ENCODE measurements around the gene DPEP2. TPM values are rescaled to one million over a fixed set of nuclear protein-coding genes. Genes with fewer than 3 reads are reported as not detected.
"Not testable (repeated sequence)": the region's sequence is repeated elsewhere in the genome, so short reads cannot be mapped to it uniquely, and the experiment has no call there.

The DPEP2 gene
- total RNA-seq, 2 donors from 2014 or later = 0.20 TPM; not detected in 1

GRCh38 chr16:67975321-67976105, 23.8 kb downstream of the DPEP2 start:
- Mint-ChIP-seq H3K36me3 (ENCODE audit: low read depth) (no peaks in the 10 kb centered on the region), H3K27ac (no peak overlapping the region), H3K27me3 (ENCODE audit: insufficient read depth) (peaks cover 18% of the 10 kb centered on the region), H3K9me3 (no peaks in the 10 kb centered on the region), H3K4me1 (no peaks in the 10 kb centered on the region), H3K4me3 (no peak overlapping the region)
- TF ChIP-seq CTCF (conservative IDR thresholded peaks at IDR 0.05) = no peak
- Histone ChIP-seq H3K4me1 (ENCODE audit: control insufficient read depth, insufficient read depth, low read length) (no peaks in the 10 kb centered on the region), H3K27ac (ENCODE audit: low read depth, low read length) (no peak overlapping the region), H3K9ac (ENCODE audit: extremely low read depth, low read length, poor library complexity, severe bottlenecking) (no peak overlapping the region), H3K36me3 (ENCODE audit: control insufficient read depth, insufficient read depth, low read length) (no peaks in the 10 kb centered on the region), H3K9me3 (ENCODE audit: control insufficient read depth, low read length) (no peaks in the 10 kb centered on the region), H3K27me3 (ENCODE audit: control insufficient read depth, insufficient read depth, low read length, poor library complexity, severe bottlenecking) (peaks cover 15% of the 10 kb centered on the region), H3K4me3 (ENCODE audit: low read length) (no peak overlapping the region)
- no peak for DNase-seq
- WGBS, 2 experiments (ENCODE audit: insufficient coverage in 1 of 2, insufficient read length in 1 of 2) = 85 to 87% methylated on average over 7 to 14 of the region's 14 CpGs

GRCh38 chr16:67972285-67972684, 27.0 kb downstream of the DPEP2 start:
- not testable (repeated sequence) for H3K27ac Mint-ChIP-seq; H3K4me3 Mint-ChIP-seq; H3K4me1 Mint-ChIP-seq; H3K36me3 ChIP-seq (ENCODE audit: control insufficient read depth, insufficient read depth, low read length); H3K4me1 ChIP-seq (ENCODE audit: control insufficient read depth, insufficient read depth, low read length); H3K9me3 Mint-ChIP-seq; H3K27ac ChIP-seq (ENCODE audit: low read depth, low read length); DNase-seq; H3K4me3 ChIP-seq (ENCODE audit: low read length); H3K9me3 ChIP-seq (ENCODE audit: control insufficient read depth, low read length); H3K36me3 Mint-ChIP-seq (ENCODE audit: low read depth); H3K9ac ChIP-seq (ENCODE audit: extremely low read depth, low read length, poor library complexity, severe bottlenecking); H3K27me3 ChIP-seq (ENCODE audit: control insufficient read depth, insufficient read depth, low read length, poor library complexity, severe bottlenecking)
- peaks cover 22% of the 10 kb centered on the region for H3K27me3 Mint-ChIP-seq (ENCODE audit: insufficient read depth)
- 93 to 95% methylated on average over 6 to 7 of the region's 7 CpGs for WGBS, 2 experiments (ENCODE audit: insufficient coverage in 1 of 2, insufficient read length in 1 of 2)

- H3K27ac Mint-ChIP-seq = no peak overlapping the region
- 90 to 95% methylated on average over 8 to 9 of the region's 9 CpGs for WGBS, 2 experiments (ENCODE audit: insufficient coverage in 1 of 2, insufficient read length in 1 of 2)
- H3K4me3 Mint-ChIP-seq = no peak overlapping the region
These were observed 28.2 kb downstream of the DPEP2 start for GRCh38 chr16:67971111-67971510.

More at GRCh38 chr16:67971111-67971510, 28.2 kb downstream of the DPEP2 start:
- Mint-ChIP-seq H3K27me3 (ENCODE audit: insufficient read depth) (peaks cover 15% of the 10 kb centered on the region), H3K36me3 (ENCODE audit: low read depth) (no peaks in the 10 kb centered on the region), H3K9me3 (no peaks in the 10 kb centered on the region), H3K4me1 (peaks cover 19% of the 10 kb centered on the region)
- peaks cover 2% of the 10 kb centered on the region for H3K4me1 ChIP-seq (ENCODE audit: control insufficient read depth, insufficient read depth, low read length)
- H3K27ac ChIP-seq (ENCODE audit: low read depth, low read length) = no peak overlapping the region
- H3K36me3 ChIP-seq (ENCODE audit: control insufficient read depth, insufficient read depth, low read length) = no peaks in the 10 kb centered on the region
- H3K4me3 ChIP-seq (ENCODE audit: low read length) = no peak overlapping the region
- H3K9ac ChIP-seq (ENCODE audit: extremely low read depth, low read length, poor library complexity, severe bottlenecking) = no peak overlapping the region
- H3K9me3 ChIP-seq (ENCODE audit: control insufficient read depth, low read length) = no peaks in the 10 kb centered on the region
- TF ChIP-seq CTCF (conservative IDR thresholded peaks at IDR 0.05) = no peak
- no peaks in the 10 kb centered on the region for H3K27me3 ChIP-seq (ENCODE audit: control insufficient read depth, insufficient read depth, low read length, poor library complexity, severe bottlenecking)
- DNase-seq = no peak
